Esophagus squamous epithelium (tissue), 5 donors: ENCODE data around the gene AMD1. TPM values are rescaled to one million over a fixed set of nuclear protein-coding genes. Genes with fewer than 3 reads are reported as not detected.

Experiments used
- DNase-seq: peaks from one replicate; lab custom pipeline; 2025; lab: John Stamatoyannopoulos, UW
- H3K27ac ChIP-seq, 4 donors: fragments of 200-600 bp; sonication (generic); one replicate each; pipeline ENCODE4 v1.5.1; 2016 to 2019; ENCODE audit warnings: mild to moderate bottlenecking in 1 of 4
- H3K27me3 ChIP-seq, 4 donors: fragments of 200-600 bp; sonication (generic); 1 replicate in 3 of 4; 2 replicates in 1 of 4; pipeline versions ENCODE4 v1.5.1 to v1.6.0; 2017 to 2021; ENCODE audit warnings: antibody characterized with exemption in 1 of 4
- H3K36me3 ChIP-seq, 3 donors: fragments of 200-600 bp; sonication (generic); one replicate each; pipeline ENCODE4 v1.5.1; 2016 to 2019
- H3K4me1 ChIP-seq, 3 donors: fragments of 200-600 bp; sonication (generic); one replicate each; pipeline ENCODE4 v1.5.1; 2017 to 2019
- H3K4me3 ChIP-seq, 4 donors: fragments of 200-600 bp; sonication (generic); 1 replicate in 3 of 4; 2 replicates in 1 of 4; pipeline ENCODE4 v1.5.1; 2016 to 2019; ENCODE audit warnings: mild to moderate bottlenecking in 2 of 4, moderate library complexity in 1 of 4
- H3K9me3 ChIP-seq, 3 donors: fragments of 200-600 bp; sonication (generic); one replicate each; pipeline ENCODE4 v1.5.1; 2016 to 2019
- CTCF ChIP-seq, 6 experiments: fragments of 450-650 bp in 4 of 6; fragments of 200-600 bp in 2 of 6; sonication (generic) in 2 of 6; IDR thresholded peaks; one replicate each; pipeline ENCODE4 v1.5.1; 2016 to 2019; ENCODE audit warnings: antibody characterized with exemption in 6 of 6, mild to moderate bottlenecking in 4 of 6, moderate library complexity in 4 of 6
- POLR2A ChIP-seq, 4 donors: fragments of 450-650 bp; IDR thresholded peaks; one replicate each; pipeline ENCODE4 v1.6.1; 2017; ENCODE audit warnings: antibody characterized with exemption in 4 of 4, mild to moderate bottlenecking in 4 of 4, moderate library complexity in 3 of 4
- WGBS, 2 donors: methylation state at CpG; one replicate each; pipeline ENCODE4 v1.1.5; 2018; 5-methylcytosine and 5-hydroxymethylcytosine counted together
- intact Hi-C: fragments of 100-400 bp; cut with DNase I; formaldehyde crosslinking; loops from one replicate; pipeline ENCODE4 v1.15.0; 2022
- total RNA-seq, 4 donors: library from RNA; depleted of rRNA; stranded (reverse); fragments of >200 nt; gene quantifications; one replicate each; pipeline ENCODE4 v1.1.0, GENCODE V29; 2016
- donor health status: DM: yes; HTN: yes; CAD: no.

The AMD1 gene
- total RNA-seq, 4 donors from 2014 or later = 53.6 to 116 (median 103) TPM

GRCh38 chr6:110864824-110865223 lies 9.8 kb upstream of the AMD1 start:
- no peak overlapping the region for H3K4me3 ChIP-seq

GRCh38 chr6:110874880-110875547 lies 429 bp downstream of the AMD1 start:
- DNase-seq = no peak
- TF ChIP-seq POLR2A (IDR thresholded peaks at IDR 0.05) (no peak), CTCF (IDR thresholded peaks at IDR 0.05) (no peak)
- Histone ChIP-seq H3K36me3 (no peaks in the 10 kb centered on the region), H3K27ac (peak overlapping the region; percentile 91 to 97 (median 94)), H3K9me3 (no peaks in the 10 kb centered on the region), H3K4me1 (peaks cover 20 to 47% (median 35%) of the 10 kb centered on the region in 3 donors), H3K27me3 (no peaks in the 10 kb centered on the region), H3K4me3 (peak overlapping the region; percentile 90 to 94 (median 92))
- 0% methylated on average over 15 to 17 of the region's 60 CpGs for WGBS, 2 donors
- intact Hi-C loops = loop anchor here (5.0 kb wide), 1 partner anchor 58 kb away; the partner anchor contains the start of gene CDK19

More at GRCh38 chr6:110864824-110865223, 9.8 kb upstream of the AMD1 start:
- Histone ChIP-seq H3K27ac (no peak overlapping the region), H3K36me3 (no peaks in the 10 kb centered on the region), H3K9me3 (no peaks in the 10 kb centered on the region), H3K27me3 (no peaks in the 10 kb centered on the region), H3K4me1 (peaks cover 0 to 6% (median 0%) of the 10 kb centered on the region in 3 donors)
- intact Hi-C loops = no loop called here
- no peak for DNase-seq
- WGBS, 2 donors = 53 to 54% methylated on average over 2 of the region's 2 CpGs
- TF ChIP-seq POLR2A (IDR thresholded peaks at IDR 0.05) = no peak
- TF ChIP-seq CTCF (IDR thresholded peaks at IDR 0.05) = no peak

- intact Hi-C loops = loop anchor here (5.0 kb wide), 1 partner anchor 58 kb away; the partner anchor contains the start of gene CDK19
- Histone ChIP-seq H3K27me3 (no peaks in the 10 kb centered on the region), H3K36me3 (no peaks in the 10 kb centered on the region), H3K27ac (peak overlapping the region; percentile 91 to 97 (median 94)), H3K4me1 (peaks cover 20 to 54% (median 40%) of the 10 kb centered on the region in 3 donors), H3K4me3 (peak overlapping the region; percentile 90 to 94 (median 92)), H3K9me3 (no peaks in the 10 kb centered on the region)
- 0 to 3% methylated on average over 7 of the region's 61 CpGs for WGBS, 2 donors
- TF ChIP-seq CTCF (IDR thresholded peaks at IDR 0.05) (no peak), POLR2A (IDR thresholded peaks at IDR 0.05) (no peak)
- DNase-seq = no peak
Measured at GRCh38 chr6:110875548-110876169, 1.1 kb downstream of the AMD1 start.

GRCh38 chr6:110876170-110876773 lies 1.7 kb downstream of the AMD1 start:
- peak overlapping the region; percentile 91 to 97 (median 94) for H3K27ac ChIP-seq
- no peaks in the 10 kb centered on the region for H3K36me3 ChIP-seq
- peak; percentile 33 for DNase-seq
- intact Hi-C loops = loop anchor here (5.0 kb wide), 1 partner anchor 59 kb away; the partner anchor contains the start of gene CDK19
- no peaks in the 10 kb centered on the region for H3K9me3 ChIP-seq
- TF ChIP-seq POLR2A (IDR thresholded peaks at IDR 0.05) (peak in 2 of 4 donors; percentile 87), CTCF (IDR thresholded peaks at IDR 0.05) (no peak)
- H3K27me3 ChIP-seq = no peaks in the 10 kb centered on the region
- H3K4me3 ChIP-seq = peak overlapping the region; percentile 90 to 94 (median 92)
- WGBS, 2 donors = 0 to 1% methylated on average over 19 to 21 of the region's 29 CpGs
- peaks cover 20 to 60% (median 46%) of the 10 kb centered on the region in 3 donors for H3K4me1 ChIP-seq
